ENCODE data around the gene HAUS1.

GRCh38 chr18:46134920-46135675 lies 30.9 kb downstream of the HAUS1 start:
- TF ChIP-seq CTCF (conservative IDR thresholded peaks at IDR 0.05): no peak
- no peak for TF ChIP-seq EZH2 (IDR thresholded peaks at IDR 0.05; ENCODE audit: low read depth)

Data from PC-9 (cell line).